LNCAP (cell line): ENCODE measurements around the gene CORO7.

ENCODE experiments used
- TF ChIP-seq, protein P1 (sequence below): fragments of 450-650 bp; IDR thresholded peaks from 2 replicates; pipeline ENCODE4 v1.5.1; 2017; ENCODE audit warnings: mild to moderate bottlenecking

CORO7 gene

DNA sequence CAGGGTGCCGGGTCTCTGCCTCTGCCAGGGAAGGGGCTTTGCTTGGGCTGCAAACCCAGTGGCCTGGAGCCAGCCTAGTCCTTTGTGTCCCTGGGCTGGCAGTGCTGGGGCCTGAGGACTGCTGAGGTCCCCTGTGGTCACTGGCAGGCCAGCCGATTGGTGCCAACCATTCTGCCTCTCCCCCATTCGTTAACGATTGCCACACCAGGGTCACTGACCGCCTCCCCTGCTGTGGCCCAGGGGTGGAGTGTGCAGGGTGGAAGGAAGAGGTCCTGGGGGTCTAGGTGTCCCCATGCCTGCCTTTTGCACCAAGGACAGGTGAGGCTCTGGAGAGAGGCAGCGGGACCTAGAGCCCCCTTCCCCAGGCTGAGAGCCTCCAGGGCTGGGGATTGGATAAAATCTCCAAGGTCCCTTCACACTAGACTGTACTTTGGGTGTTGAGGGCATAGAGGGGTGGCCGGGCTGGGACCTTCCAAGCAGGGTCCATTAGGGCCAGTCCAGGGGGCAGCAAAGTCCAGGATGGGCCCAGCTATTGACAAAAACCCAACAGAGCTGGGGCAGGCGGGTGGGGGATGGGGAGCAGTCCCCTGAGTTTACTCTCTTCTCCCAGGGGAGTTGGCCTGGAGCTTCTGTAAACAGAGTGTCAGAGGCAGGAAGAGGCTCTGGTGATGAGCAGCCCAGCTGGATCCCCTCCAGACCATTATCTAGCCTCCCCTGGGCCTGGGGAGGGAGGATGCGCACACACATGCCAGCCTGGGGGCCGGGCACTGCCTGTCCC is 43.6 kb downstream of the CORO7 start:
- TF ChIP-seq, protein P1, sequence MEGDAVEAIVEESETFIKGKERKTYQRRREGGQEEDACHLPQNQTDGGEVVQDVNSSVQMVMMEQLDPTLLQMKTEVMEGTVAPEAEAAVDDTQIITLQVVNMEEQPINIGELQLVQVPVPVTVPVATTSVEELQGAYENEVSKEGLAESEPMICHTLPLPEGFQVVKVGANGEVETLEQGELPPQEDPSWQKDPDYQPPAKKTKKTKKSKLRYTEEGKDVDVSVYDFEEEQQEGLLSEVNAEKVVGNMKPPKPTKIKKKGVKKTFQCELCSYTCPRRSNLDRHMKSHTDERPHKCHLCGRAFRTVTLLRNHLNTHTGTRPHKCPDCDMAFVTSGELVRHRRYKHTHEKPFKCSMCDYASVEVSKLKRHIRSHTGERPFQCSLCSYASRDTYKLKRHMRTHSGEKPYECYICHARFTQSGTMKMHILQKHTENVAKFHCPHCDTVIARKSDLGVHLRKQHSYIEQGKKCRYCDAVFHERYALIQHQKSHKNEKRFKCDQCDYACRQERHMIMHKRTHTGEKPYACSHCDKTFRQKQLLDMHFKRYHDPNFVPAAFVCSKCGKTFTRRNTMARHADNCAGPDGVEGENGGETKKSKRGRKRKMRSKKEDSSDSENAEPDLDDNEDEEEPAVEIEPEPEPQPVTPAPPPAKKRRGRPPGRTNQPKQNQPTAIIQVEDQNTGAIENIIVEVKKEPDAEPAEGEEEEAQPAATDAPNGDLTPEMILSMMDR, result no peak

DNA sequence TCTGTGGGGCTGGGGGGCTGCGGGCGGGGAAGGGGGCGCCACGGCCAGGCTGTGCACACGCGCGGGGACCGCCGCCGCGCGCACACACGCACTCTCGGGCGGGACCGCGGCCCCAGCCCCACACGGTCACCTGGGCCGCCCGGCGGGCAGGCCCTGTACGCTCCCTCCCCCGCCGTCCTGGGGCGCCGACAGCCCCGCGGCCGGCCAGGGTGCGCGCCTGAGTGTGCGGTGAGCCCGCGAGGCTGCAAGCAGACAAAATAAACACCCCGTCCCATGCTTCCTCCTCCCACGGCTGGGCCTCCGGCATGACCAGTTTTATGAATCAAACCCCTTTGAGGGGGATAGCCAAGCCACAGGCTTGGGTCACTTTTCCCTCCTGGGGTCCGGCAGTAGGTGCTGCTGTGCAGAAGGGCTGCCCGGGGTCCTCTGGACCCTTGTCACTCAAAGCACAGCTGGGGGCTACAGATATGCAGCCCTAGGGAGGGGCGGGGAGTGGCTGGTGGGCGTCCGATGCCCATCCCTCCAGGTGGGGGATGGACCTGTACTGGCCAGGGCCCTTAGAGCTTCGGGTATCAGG is 44.3 kb downstream of the CORO7 start:
- TF ChIP-seq, protein P1, result no peak; the same call in 1 of the 2 replicates

DNA sequence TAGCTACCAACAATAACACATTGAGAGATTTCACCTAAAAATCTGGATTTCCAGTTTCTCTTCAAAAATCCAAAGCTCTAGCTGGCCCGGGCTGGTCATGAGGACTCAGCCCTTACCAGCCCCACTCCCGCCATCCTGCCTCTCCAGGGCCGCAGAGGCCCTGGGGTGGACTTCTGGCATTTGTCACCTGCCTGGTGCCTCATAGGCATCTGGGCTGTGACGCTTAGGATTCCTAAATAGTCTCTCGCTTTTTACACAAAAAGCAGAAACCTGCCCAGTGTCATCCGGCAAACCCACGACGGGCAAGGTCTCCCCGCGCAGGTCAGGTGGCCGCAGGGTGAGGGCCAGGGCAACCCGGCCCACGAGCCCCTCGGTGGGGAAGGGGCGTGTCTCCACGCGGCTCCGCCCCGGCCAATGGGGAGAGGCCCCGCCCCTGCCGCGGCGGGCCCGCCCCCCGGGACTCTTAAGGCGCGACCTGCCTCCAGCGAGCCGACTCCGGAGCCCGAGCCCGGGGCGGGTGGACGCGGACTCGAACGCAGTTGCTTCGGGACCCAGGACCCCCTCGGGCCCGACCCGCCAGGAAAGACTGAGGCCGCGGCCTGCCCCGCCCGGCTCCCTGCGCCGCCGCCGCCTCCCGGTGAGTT is 44.9 kb downstream of the CORO7 start, which contains the start of gene VASN:
Gene VASN, plus strand, starts transcription at position 492 of the 644 bp plus-strand sequence. CDS start 9,030 bp downstream, outside the sequence.
- TF ChIP-seq, protein P1, result no peak

DNA sequence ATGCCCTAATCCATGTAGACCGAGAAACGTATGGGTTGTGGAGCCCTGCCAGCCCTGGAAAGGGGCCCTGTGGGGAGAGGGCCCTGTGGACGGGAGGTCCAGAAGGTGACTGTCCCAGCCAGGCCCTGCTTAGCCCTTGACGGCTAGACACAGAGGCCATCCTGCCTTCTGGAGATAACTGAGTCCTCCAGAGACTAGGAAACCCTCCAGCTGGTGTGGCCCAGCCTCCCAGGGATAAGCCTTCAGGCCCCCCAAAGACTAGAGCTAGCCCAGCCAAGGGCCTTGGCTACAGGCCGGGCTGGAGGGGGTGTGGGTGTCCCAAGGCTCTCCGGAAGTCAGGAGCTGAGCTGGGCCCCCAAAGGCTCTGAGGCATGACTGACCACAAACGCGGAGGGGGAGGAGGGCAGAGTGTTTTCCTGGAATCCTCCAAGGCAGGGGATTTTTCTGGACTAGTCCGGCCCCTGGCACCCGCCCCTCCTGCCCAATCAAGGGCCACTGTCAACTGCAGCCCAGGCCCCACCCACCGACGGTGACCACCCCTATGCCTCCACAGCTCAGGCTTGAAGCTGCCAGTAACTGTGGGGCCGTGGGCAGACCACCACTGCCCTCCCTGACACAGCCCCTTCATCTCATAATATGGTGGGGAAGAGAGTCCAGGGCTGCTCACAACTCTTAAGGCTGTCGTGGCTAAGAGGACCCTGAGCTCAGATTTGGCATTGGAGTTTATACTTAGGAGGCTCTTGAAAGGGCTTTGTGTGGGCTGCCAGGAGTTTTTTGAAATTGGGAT is 45.6 kb downstream of the CORO7 start:
- TF ChIP-seq, protein P1, result no peak

DNA sequence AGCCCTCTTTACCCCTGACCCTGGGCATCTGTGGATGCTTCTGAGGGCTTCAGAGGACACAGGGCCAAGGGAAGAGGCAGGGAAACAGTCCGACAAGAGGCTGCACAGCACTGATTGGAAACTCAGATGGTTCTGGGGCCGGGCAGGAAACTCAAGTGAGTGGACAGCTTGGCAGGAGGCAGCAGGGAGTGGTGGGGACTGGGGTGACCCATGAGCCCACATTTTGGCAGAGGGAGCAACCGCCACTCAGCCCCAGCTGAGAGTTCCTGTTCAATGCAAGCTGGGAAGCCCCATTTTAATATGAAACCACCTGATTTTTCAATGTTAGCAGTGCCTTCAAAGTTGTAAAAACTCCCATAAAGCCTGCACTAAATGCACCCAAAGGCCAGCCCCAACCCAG is 46.2 kb downstream of the CORO7 start:
- TF ChIP-seq, protein P1, result no peak

DNA sequence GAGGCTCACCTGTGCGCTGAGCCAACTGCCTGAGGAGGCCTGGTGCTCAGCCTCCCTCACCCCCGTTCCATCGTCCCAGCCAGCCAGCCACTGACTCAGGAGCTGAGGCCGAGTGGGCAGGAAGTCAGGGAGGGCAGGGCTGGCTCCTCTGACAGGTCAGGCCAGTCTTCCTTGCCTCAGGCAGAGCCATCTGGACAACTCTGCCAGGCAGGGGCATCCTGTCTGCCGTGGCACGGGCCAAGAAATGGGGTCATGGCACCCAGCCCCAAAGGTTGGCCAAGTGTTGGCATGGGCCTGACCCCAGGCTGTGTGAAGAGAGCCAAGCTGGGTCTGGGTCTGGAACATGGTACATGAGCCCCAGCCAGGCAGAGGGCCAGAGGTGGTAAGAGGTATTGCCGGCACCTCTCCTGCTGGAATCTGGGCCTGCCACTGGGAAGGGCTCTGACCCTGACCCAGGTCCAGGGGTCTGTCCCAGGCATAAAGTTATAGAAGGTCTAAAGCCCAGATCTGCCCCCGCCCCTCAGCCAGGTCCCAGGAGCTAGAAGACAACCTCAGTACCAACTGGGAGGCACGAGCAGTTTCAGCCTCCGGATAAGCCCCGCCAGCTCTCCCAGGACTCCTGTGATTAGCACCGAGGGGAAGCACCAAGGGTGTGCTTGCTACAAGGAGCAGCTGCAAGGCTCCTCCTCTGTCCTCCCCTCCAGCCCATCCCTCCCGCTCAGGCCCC is 47.2 kb downstream of the CORO7 start:
- TF ChIP-seq, protein P1, result no peak

DNA sequence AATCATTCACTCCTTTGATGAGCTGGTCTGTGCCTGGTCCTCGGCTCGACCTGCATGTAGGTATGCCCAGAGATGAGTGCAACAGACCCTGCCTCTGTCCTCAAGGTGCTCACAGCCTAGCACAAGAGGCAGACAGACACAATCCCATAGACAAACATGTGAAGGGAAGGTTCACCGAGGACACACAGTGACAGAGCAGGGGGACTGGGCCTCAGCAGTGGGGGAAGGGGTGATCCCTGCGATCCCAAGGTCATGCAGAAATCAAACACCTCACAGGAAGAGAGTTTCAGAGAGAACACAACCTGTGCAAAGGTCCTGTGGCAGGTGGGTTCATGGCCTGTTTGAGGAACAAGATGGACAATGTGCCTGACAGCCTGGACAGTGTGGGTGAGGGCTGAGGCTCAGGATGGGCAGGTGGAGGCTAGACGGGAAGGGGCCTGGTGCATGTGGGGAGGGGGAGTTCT is 49.0 kb downstream of the CORO7 start:
- TF ChIP-seq, protein P1, result no peak
